OCI-LY3 (cell line): ENCODE measurements around the gene PCSK5.
"Not testable (repeated sequence)": the region's sequence is repeated elsewhere in the genome, so short reads cannot be mapped to it uniquely, and the experiment has no call there.

ENCODE experiments used
- H2AFZ ChIP-seq: fragments of 200-600, 300-600 bp; shearing (Covaris generic); 2 replicates; pipeline ENCODE4 v1.6.0; 2014; ENCODE audit warnings: antibody characterized with exemption, low read depth, low read length
- H3K27ac ChIP-seq: fragments of 200-600, 300-600 bp; sonication (generic); 2 replicates; pipeline ENCODE4 v1.5.1; 2014; ENCODE audit warnings: mild to moderate bottlenecking, low read length, moderate library complexity, mixed read lengths
- H3K27me3 ChIP-seq: fragments of 200-600, 300-600 bp; sonication (generic); 2 replicates; pipeline ENCODE4 v1.6.1; 2014; ENCODE audit warnings: low read depth, low read length, mixed read lengths
- H3K36me3 ChIP-seq: fragments of 200-600, 300-600 bp; sonication (generic); replicated peaks from 2 replicates; pipeline ENCODE3; 2014; ENCODE audit warnings: low read depth, low read length, mixed read lengths
- H3K4me1 ChIP-seq: fragments of 300-600, 200-600 bp; sonication (generic); 2 replicates; pipeline ENCODE4 v1.6.1; 2014; ENCODE audit warnings: low read length, mixed read lengths
- H3K4me2 ChIP-seq: fragments of 200-600, 300-600 bp; sonication (generic); 2 replicates; pipeline ENCODE4 v1.6.1; 2014; ENCODE audit warnings: low read length, mixed read lengths
- H3K4me3 ChIP-seq: fragments of 300-600, 200-600 bp; sonication (generic); 2 replicates; pipeline ENCODE4 v1.5.1; 2014; ENCODE audit warnings: antibody characterized with exemption, mild to moderate bottlenecking, low read length, moderate library complexity
- H3K79me2 ChIP-seq: fragments of 300-600, 200-600 bp; shearing (Covaris generic); 2 replicates; pipeline ENCODE4 v1.6.1; 2014; ENCODE audit warnings: mild to moderate bottlenecking, low read length, mixed read lengths
- H3K9ac ChIP-seq: fragments of 300-600, 200-600 bp; shearing (Covaris generic); 2 replicates; pipeline ENCODE4 v1.6.0; 2014; ENCODE audit warnings: mild to moderate bottlenecking, low read length, moderate library complexity
- H3K9me3 ChIP-seq: fragments of 200-600, 300-600 bp; shearing (Covaris generic); 2 replicates; pipeline ENCODE4 v1.6.1; 2014; ENCODE audit warnings: low read length, mixed read lengths; ENCODE audit not compliant: insufficient read depth
- H4K20me1 ChIP-seq: fragments of 200-600, 300-600 bp; sonication (generic); 2 replicates; pipeline ENCODE4 v1.6.1; 2016; ENCODE audit warnings: low read length, mixed read lengths; ENCODE audit not compliant: insufficient read depth
- EZH2phosphoT487 ChIP-seq: fragments of 200-600 bp; shearing (Covaris generic); IDR thresholded peaks from 2 replicates; pipeline ENCODE4 v1.6.1; 2018; ENCODE audit warnings: antibody characterized with exemption, mixed run types, low read depth
- TF ChIP-seq, protein P1 (sequence below): fragments of 200-600, 300-600 bp; sonication (generic); IDR thresholded peaks from 2 replicates; pipeline ENCODE4 v1.5.1; 2014; ENCODE audit warnings: antibody characterized with exemption, low read length, low read depth

The PCSK5 gene

DNA sequence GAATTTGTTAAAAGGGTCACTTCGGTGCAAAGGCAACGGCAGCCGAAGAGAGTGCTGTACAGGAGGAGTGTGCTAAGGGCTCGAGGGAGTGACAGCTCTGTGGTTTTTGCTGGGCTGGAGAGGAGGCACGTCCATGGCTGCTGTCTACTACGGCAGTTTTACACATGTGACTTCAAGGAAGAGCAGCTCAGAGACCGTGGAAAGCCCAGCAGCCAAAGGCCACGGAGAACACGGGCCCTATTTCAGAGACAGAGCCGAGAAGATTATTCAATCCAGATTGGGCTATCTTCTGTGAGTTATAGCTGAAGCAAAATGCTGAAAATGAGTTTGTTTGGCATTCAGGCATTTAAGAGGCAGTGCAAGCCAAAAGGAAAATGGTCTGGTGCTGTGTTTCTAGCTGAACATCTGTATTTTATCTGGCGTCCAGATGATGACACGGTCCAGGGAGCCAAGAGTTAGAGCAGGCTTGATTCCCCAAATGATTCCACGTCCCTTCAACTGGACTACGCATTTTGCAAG, 407.3 kb downstream of the PCSK5 start:
- Histone ChIP-seq H3K4me2 (no peak overlapping the region), H4K20me1 (no peaks in the 10 kb centered on the region), H3K9ac (no peak overlapping the region), H3K36me3 (no peaks in the 10 kb centered on the region), H3K4me1 (no peaks in the 10 kb centered on the region), H3K9me3 (no peaks in the 10 kb centered on the region), H3K27me3 (peaks cover 29% of the 10 kb centered on the region), H2AFZ (no peak overlapping the region), H3K79me2 (no peaks in the 10 kb centered on the region), H3K27ac (no peak overlapping the region), H3K4me3 (no peak overlapping the region)
- no peak for TF ChIP-seq EZH2phosphoT487
- TF ChIP-seq, protein P1, sequence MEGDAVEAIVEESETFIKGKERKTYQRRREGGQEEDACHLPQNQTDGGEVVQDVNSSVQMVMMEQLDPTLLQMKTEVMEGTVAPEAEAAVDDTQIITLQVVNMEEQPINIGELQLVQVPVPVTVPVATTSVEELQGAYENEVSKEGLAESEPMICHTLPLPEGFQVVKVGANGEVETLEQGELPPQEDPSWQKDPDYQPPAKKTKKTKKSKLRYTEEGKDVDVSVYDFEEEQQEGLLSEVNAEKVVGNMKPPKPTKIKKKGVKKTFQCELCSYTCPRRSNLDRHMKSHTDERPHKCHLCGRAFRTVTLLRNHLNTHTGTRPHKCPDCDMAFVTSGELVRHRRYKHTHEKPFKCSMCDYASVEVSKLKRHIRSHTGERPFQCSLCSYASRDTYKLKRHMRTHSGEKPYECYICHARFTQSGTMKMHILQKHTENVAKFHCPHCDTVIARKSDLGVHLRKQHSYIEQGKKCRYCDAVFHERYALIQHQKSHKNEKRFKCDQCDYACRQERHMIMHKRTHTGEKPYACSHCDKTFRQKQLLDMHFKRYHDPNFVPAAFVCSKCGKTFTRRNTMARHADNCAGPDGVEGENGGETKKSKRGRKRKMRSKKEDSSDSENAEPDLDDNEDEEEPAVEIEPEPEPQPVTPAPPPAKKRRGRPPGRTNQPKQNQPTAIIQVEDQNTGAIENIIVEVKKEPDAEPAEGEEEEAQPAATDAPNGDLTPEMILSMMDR: no peak

DNA sequence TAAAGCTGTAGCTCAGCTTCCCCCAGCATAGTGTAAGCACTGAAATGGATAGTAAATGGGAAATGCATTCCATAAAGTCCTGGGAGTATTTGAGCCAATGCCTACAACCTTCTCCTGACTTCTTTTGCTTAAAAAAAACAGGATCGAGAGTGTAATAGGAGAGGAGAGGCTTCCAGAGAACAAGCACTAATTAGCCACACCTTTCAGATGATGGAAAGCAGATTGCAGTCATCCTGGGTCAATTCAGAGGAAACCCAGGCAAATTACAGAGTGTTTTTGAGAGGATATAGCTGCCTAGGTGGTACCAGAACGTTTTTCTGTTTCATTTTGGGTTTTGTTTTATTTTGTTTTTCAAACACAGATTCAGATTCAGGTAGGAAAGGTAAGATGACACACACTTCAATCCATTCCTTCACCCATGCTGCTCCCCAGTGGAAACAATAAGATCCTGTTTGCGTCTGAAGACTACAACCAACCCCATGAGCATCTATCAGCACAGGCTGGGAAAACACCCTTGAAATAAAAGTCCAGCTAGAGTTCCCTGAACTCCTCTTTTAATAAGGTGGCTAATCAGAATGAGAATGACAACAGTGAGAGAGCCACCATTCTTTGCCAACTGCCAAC, 408.2 kb downstream of the PCSK5 start:
- no peak overlapping the region for H2AFZ ChIP-seq
- no peak overlapping the region for H3K27ac ChIP-seq
- H3K36me3 ChIP-seq: no peaks in the 10 kb centered on the region
- no peaks in the 10 kb centered on the region for H3K4me1 ChIP-seq
- H3K9me3 ChIP-seq: no peaks in the 10 kb centered on the region
- no peak overlapping the region for H3K9ac ChIP-seq
- no peaks in the 10 kb centered on the region for H4K20me1 ChIP-seq
- TF ChIP-seq EZH2phosphoT487: no peak
- TF ChIP-seq, protein P1: peak; percentile 41
- H3K4me3 ChIP-seq: no peak overlapping the region
- no peaks in the 10 kb centered on the region for H3K79me2 ChIP-seq
- H3K4me2 ChIP-seq: no peak overlapping the region
- H3K27me3 ChIP-seq: peaks cover 28% of the 10 kb centered on the region

DNA sequence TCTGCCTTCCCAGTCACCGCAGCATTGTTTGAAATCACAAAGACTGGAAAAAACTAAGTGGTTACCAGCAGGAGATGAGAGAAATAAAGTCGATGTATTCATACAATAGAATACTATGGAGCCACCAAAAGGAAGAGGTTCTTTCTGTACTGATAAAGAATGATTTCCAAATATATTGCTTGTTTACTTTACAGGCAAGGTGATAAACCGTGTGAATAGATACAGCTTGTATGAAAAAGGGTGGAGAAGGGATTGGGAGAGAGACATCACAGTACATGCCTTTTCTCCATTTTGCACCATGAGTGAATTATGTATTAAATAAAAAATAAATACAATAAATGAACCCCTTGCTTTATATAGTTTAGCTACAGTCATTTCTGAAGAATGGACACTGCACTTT, 412.1 kb downstream of the PCSK5 start:
- Histone ChIP-seq H3K36me3 (no peaks in the 10 kb centered on the region), H3K27ac (no peak overlapping the region), H3K79me2 (no peaks in the 10 kb centered on the region), H3K4me3 (no peak overlapping the region), H3K9me3 (no peaks in the 10 kb centered on the region), H3K4me1 (no peaks in the 10 kb centered on the region), H3K4me2 (no peak overlapping the region), H2AFZ (no peak overlapping the region), H3K9ac (no peak overlapping the region), H4K20me1 (no peaks in the 10 kb centered on the region), H3K27me3 (peaks cover 27% of the 10 kb centered on the region)
- no peak for TF ChIP-seq EZH2phosphoT487
- TF ChIP-seq, protein P1: no peak

DNA sequence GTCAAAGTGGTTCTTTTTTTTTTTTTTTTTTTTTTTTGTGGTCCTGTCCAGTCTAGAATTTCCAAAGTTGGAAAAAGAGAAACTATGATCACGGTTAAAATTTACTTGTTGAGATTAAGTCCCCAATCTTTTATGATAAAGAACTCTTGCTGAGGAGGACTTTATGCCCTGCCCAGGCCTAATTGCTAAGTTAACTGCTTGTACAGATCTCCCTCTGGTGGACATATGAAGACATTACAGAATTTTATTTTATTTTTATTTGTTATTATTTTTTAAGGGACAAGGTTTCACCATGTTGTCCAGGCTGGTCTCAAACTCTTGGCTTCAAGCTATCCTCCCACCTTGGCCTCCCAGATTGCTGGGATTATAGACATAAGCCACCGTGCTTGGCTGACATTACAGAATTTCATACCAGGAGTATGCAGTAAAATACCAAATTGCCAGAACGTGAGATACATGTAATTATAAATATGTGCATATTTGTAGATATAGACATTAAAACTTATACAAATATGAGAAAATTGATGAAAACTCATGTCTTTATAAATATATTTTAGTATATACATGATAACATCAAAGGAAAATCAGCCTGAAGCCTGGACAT, 412.6 kb downstream of the PCSK5 start:
- Histone ChIP-seq H3K27ac (no peak overlapping the region), H3K4me3 (no peak overlapping the region), H4K20me1 (no peaks in the 10 kb centered on the region), H3K36me3 (no peaks in the 10 kb centered on the region), H2AFZ (no peak overlapping the region), H3K4me1 (no peaks in the 10 kb centered on the region), H3K9ac (no peak overlapping the region), H3K79me2 (no peaks in the 10 kb centered on the region), H3K27me3 (peaks cover 22% of the 10 kb centered on the region), H3K9me3 (no peaks in the 10 kb centered on the region), H3K4me2 (no peak overlapping the region)
- TF ChIP-seq, protein P1: peak; percentile 49
- TF ChIP-seq EZH2phosphoT487: no peak

DNA sequence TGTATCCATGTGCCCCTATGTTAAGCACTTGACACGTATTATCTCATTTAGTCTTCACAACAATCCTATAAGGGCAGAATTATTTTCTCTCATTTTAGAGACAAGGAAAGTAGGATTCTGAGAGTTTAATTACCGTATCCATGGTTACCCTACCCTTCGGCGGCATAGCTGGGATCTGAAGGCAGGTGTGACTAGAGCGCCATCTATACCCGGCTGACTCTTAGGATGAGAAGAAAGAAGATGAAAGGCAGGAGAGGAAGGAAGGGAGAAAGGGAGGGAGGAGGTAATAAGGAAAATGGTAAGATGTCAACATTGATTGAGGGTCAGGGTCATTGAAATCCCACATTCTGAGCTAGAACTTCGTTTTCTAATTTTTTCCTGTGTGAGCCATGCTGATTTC, 416.6 kb downstream of the PCSK5 start:
- not testable (repeated sequence) for H3K79me2 ChIP-seq, H3K27me3 ChIP-seq, H2AFZ ChIP-seq, H3K4me1 ChIP-seq, H3K4me2 ChIP-seq, H3K27ac ChIP-seq, H3K4me3 ChIP-seq, H3K9me3 ChIP-seq, H4K20me1 ChIP-seq, H3K9ac ChIP-seq, H3K36me3 ChIP-seq
